Suprapubic skin (tissue), 3 donors: ENCODE measurements around the gene IGSF23.

Source experiments
- CTCF ChIP-seq, 2 donors: fragments of 200-600 bp in 1 of 2; fragments of 450-650 bp in 1 of 2; sonication (generic) in 1 of 2; IDR thresholded peaks; one replicate each; pipeline ENCODE4 v1.5.1; 2016 to 2019; ENCODE audit warnings: antibody characterized with exemption in 2 of 2, mild to moderate bottlenecking in 1 of 2, moderate library complexity in 1 of 2
- POLR2A ChIP-seq, 2 donors: fragments of 450-650 bp; IDR thresholded peaks; one replicate each; pipeline ENCODE4 v1.6.1; 2017; ENCODE audit warnings: antibody characterized with exemption in 2 of 2, mild to moderate bottlenecking in 2 of 2, moderate library complexity in 2 of 2

DNA sequence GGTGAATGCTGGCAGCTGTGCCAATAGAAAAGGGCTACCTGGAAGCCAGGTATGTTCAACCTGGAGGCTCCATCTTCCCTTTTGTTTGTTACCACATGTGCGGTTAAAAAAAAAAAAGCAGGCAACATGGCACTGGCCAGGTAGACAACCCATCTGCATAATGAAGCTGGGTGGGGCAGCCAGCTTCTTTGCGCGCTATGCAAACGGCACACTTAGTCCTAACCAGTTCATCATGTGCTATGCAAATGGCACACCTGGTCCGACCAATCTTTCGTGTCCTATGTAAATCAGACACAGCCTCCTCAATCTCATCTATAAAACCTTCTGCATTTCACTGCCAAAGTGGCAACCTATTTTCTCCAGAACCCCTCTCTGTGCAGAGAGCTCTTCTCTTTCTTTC is 11.3 kb upstream of the IGSF23 start:
- TF ChIP-seq POLR2A (IDR thresholded peaks at IDR 0.05): no peak
- no peak for TF ChIP-seq CTCF (IDR thresholded peaks at IDR 0.05)
